WTC11 (cell line): Measurements from ENCODE around the gene MRTFB. TPM values are rescaled to one million over a fixed set of nuclear protein-coding genes. Genes with fewer than 3 reads are reported as not detected.
A peak's percentile ranks its signal among the peaks of the same experiment; 100 is the strongest.

ENCODE experiments used
- ATAC-seq: fragments of 200-7000 bp; cut with Tn5 transposase; 2 replicates; pipeline ENCODE4 v1.10.0; 2021; ENCODE audit warnings: mild to moderate bottlenecking, moderate library complexity
- CTCF ChIA-PET: fragments of 300-600 bp; sonication (Branson Sonifier 250); formaldehyde crosslinking; loops from one replicate; lab custom pipeline; 2021; ENCODE audit warnings: antibody characterized with exemption; lab: Charles Lee
- POLR2A ChIA-PET: fragments of 350-600 bp; sonication (Branson Sonifier 250); formaldehyde crosslinking; loops from one replicate; lab custom pipeline; 2021; ENCODE audit warnings: antibody characterized with exemption; lab: Charles Lee
- DNase-seq: peaks from one replicate; pipeline ENCODE4 v3.0.0; 2021; ENCODE audit warnings: low spot score
- H3K27ac Mint-ChIP-seq: 2 replicates; pipeline ENCODE4 v1.8.0; 2021; ENCODE audit warnings: mixed read lengths
- H3K27me3 Mint-ChIP-seq: 2 replicates; pipeline ENCODE4 v1.8.0; 2021; ENCODE audit warnings: low read depth, mild to moderate bottlenecking, moderate library complexity, mixed read lengths
- H3K36me3 Mint-ChIP-seq: 2 replicates; pipeline ENCODE4 v1.8.0; 2021; ENCODE audit warnings: mixed read lengths
- H3K4me1 Mint-ChIP-seq: 2 replicates; pipeline ENCODE4 v1.8.0; 2022; ENCODE audit warnings: mixed read lengths
- H3K4me3 Mint-ChIP-seq: 2 replicates; pipeline ENCODE4 v1.8.0; 2021; ENCODE audit warnings: mild to moderate bottlenecking, moderate library complexity, mixed read lengths
- H3K9me3 Mint-ChIP-seq: 2 replicates; pipeline ENCODE4 v1.8.0; 2021; ENCODE audit warnings: mixed read lengths
- CBFB ChIP-seq: sonication (generic); formaldehyde crosslinking; IDR thresholded peaks from 2 replicates; pipeline ENCODE4 v1.8.1; 2022; ENCODE audit warnings: mild to moderate bottlenecking, low read depth, missing genetic modification reagents
- EMX1 ChIP-seq: fragments of 250-450 bp; sonication (Bioruptor Pico); IDR thresholded peaks from 2 replicates; pipeline ENCODE4 v1.8.0; 2021; ENCODE audit warnings: mild to moderate bottlenecking
- ETV6 ChIP-seq: sonication (generic); formaldehyde crosslinking; IDR thresholded peaks from 2 replicates; pipeline ENCODE4 v1.8.1; 2022; ENCODE audit warnings: mild to moderate bottlenecking, missing genetic modification reagents
- FOXP1 ChIP-seq: sonication (generic); formaldehyde crosslinking; IDR thresholded peaks from 2 replicates; pipeline ENCODE4 v1.8.0; 2022; ENCODE audit warnings: missing genetic modification reagents, mild to moderate bottlenecking, moderate library complexity, borderline replicate concordance
- KAT7 ChIP-seq: sonication (generic); formaldehyde crosslinking; IDR thresholded peaks from 2 replicates; pipeline ENCODE4 v1.8.1; 2023; ENCODE audit warnings: missing genetic modification reagents, mild to moderate bottlenecking, borderline replicate concordance
- NFE2L1 ChIP-seq: sonication (generic); formaldehyde crosslinking; IDR thresholded peaks from 2 replicates; pipeline ENCODE4 v1.8.1; 2023; ENCODE audit warnings: missing genetic modification reagents
- RELA ChIP-seq: sonication (generic); formaldehyde crosslinking; IDR thresholded peaks from 2 replicates; pipeline ENCODE4 v1.8.1; 2022; ENCODE audit warnings: missing genetic modification reagents, mild to moderate bottlenecking, borderline replicate concordance
- ZNF232 ChIP-seq: sonication (generic); formaldehyde crosslinking; IDR thresholded peaks from 2 replicates; pipeline ENCODE4 v1.8.0; 2022; ENCODE audit warnings: mild to moderate bottlenecking, missing genetic modification reagents
- ZNF423 ChIP-seq: fragments of 250-450 bp; sonication (Bioruptor Pico); IDR thresholded peaks from 2 replicates; pipeline ENCODE4 v2.1.2; 2022; ENCODE audit warnings: mild to moderate bottlenecking, moderate library complexity
- total RNA-seq: library from RNA; stranded (reverse); gene quantifications from 3 replicates; pipeline ENCODE4 v1.2.3, GENCODE V29; 2021
- TF ChIP-seq, protein P1 (sequence below): sonication (generic); formaldehyde crosslinking; IDR thresholded peaks from 2 replicates; pipeline ENCODE4 v1.8.0; 2022; ENCODE audit warnings: missing genetic modification reagents
- TF ChIP-seq, protein P2 (sequence below): fragments of 250-450 bp; sonication (Bioruptor Pico); IDR thresholded peaks from 2 replicates; pipeline ENCODE4 v1.9.0; 2021; ENCODE audit warnings: mild to moderate bottlenecking, borderline replicate concordance
- TF ChIP-seq, protein P3 (sequence below): sonication (generic); formaldehyde crosslinking; IDR thresholded peaks from 2 replicates; pipeline ENCODE4 v1.8.0; 2023; ENCODE audit warnings: mild to moderate bottlenecking, missing genetic modification reagents
- TF ChIP-seq, protein P4 (sequence below): fragments of 250-450 bp; sonication (Bioruptor Pico); IDR thresholded peaks from 2 replicates; pipeline ENCODE4 v1.9.0; 2021; ENCODE audit warnings: moderate library complexity, mild to moderate bottlenecking, inconsistent platforms, borderline replicate concordance
- TF ChIP-seq, protein P5 (sequence below): sonication (generic); formaldehyde crosslinking; IDR thresholded peaks from 2 replicates; pipeline ENCODE4 v1.8.0; 2023; ENCODE audit warnings: missing genetic modification reagents
- TF ChIP-seq, protein P6 (sequence below): sonication (generic); formaldehyde crosslinking; IDR thresholded peaks from 2 replicates; pipeline ENCODE4 v1.8.1; 2023; ENCODE audit warnings: mild to moderate bottlenecking, missing genetic modification reagents, moderate library complexity

The MRTFB gene
- total RNA-seq, 1 experiment from 2014 or later: 30.8 TPM

DNA sequence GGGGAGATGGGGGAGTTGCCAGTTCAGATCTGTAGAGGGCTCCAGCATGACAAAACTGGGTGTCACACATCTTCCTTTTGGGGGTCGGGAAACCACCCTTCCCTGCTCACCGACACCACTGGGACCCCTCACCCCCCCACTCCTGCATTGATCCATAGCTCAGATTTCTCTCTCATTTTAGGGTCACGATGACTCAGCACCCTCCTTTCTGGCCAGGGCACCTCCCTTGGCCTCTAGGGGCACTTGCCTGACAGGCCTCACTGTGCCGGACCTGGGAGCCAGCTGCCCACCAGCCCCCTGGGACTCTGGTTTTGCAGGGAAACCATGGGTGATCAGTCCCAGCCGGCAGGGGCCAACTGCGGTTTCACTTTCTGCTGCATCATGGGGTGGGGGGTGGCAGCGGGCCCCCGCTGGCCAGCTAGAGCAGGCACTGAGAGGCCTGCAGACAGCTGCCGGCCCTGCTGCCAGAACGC lies 239.4 kb downstream of the MRTFB start:
- peak; percentile 47 for ATAC-seq
- TF ChIP-seq, protein P1, sequence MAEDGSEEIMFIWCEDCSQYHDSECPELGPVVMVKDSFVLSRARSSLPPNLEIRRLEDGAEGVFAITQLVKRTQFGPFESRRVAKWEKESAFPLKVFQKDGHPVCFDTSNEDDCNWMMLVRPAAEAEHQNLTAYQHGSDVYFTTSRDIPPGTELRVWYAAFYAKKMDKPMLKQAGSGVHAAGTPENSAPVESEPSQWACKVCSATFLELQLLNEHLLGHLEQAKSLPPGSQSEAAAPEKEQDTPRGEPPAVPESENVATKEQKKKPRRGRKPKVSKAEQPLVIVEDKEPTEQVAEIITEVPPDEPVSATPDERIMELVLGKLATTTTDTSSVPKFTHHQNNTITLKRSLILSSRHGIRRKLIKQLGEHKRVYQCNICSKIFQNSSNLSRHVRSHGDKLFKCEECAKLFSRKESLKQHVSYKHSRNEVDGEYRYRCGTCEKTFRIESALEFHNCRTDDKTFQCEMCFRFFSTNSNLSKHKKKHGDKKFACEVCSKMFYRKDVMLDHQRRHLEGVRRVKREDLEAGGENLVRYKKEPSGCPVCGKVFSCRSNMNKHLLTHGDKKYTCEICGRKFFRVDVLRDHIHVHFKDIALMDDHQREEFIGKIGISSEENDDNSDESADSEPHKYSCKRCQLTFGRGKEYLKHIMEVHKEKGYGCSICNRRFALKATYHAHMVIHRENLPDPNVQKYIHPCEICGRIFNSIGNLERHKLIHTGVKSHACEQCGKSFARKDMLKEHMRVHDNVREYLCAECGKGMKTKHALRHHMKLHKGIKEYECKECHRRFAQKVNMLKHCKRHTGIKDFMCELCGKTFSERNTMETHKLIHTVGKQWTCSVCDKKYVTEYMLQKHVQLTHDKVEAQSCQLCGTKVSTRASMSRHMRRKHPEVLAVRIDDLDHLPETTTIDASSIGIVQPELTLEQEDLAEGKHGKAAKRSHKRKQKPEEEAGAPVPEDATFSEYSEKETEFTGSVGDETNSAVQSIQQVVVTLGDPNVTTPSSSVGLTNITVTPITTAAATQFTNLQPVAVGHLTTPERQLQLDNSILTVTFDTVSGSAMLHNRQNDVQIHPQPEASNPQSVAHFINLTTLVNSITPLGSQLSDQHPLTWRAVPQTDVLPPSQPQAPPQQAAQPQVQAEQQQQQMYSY (CRISPR knock-in tag): no peak
- TF ChIP-seq EMX1 (CRISPR knock-in tag): no peak
- TF ChIP-seq, protein P2, sequence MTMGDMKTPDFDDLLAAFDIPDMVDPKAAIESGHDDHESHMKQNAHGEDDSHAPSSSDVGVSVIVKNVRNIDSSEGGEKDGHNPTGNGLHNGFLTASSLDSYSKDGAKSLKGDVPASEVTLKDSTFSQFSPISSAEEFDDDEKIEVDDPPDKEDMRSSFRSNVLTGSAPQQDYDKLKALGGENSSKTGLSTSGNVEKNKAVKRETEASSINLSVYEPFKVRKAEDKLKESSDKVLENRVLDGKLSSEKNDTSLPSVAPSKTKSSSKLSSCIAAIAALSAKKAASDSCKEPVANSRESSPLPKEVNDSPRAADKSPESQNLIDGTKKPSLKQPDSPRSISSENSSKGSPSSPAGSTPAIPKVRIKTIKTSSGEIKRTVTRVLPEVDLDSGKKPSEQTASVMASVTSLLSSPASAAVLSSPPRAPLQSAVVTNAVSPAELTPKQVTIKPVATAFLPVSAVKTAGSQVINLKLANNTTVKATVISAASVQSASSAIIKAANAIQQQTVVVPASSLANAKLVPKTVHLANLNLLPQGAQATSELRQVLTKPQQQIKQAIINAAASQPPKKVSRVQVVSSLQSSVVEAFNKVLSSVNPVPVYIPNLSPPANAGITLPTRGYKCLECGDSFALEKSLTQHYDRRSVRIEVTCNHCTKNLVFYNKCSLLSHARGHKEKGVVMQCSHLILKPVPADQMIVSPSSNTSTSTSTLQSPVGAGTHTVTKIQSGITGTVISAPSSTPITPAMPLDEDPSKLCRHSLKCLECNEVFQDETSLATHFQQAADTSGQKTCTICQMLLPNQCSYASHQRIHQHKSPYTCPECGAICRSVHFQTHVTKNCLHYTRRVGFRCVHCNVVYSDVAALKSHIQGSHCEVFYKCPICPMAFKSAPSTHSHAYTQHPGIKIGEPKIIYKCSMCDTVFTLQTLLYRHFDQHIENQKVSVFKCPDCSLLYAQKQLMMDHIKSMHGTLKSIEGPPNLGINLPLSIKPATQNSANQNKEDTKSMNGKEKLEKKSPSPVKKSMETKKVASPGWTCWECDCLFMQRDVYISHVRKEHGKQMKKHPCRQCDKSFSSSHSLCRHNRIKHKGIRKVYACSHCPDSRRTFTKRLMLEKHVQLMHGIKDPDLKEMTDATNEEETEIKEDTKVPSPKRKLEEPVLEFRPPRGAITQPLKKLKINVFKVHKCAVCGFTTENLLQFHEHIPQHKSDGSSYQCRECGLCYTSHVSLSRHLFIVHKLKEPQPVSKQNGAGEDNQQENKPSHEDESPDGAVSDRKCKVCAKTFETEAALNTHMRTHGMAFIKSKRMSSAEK (CRISPR knock-in tag): no peak
- no peak for TF ChIP-seq RELA (CRISPR knock-in tag)
- TF ChIP-seq KAT7 (CRISPR knock-in tag): no peak
- peak; percentile 93 for TF ChIP-seq ZNF423 (CRISPR knock-in tag)
- TF ChIP-seq, protein P3, sequence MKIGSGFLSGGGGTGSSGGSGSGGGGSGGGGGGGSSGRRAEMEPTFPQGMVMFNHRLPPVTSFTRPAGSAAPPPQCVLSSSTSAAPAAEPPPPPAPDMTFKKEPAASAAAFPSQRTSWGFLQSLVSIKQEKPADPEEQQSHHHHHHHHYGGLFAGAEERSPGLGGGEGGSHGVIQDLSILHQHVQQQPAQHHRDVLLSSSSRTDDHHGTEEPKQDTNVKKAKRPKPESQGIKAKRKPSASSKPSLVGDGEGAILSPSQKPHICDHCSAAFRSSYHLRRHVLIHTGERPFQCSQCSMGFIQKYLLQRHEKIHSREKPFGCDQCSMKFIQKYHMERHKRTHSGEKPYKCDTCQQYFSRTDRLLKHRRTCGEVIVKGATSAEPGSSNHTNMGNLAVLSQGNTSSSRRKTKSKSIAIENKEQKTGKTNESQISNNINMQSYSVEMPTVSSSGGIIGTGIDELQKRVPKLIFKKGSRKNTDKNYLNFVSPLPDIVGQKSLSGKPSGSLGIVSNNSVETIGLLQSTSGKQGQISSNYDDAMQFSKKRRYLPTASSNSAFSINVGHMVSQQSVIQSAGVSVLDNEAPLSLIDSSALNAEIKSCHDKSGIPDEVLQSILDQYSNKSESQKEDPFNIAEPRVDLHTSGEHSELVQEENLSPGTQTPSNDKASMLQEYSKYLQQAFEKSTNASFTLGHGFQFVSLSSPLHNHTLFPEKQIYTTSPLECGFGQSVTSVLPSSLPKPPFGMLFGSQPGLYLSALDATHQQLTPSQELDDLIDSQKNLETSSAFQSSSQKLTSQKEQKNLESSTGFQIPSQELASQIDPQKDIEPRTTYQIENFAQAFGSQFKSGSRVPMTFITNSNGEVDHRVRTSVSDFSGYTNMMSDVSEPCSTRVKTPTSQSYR (CRISPR knock-in tag): peak; percentile 58; the same call in 1 of the 2 replicates
- peak; percentile 98 for TF ChIP-seq NFE2L1 (CRISPR knock-in tag)
- TF ChIP-seq, all 79 proteins: peak for 3
- peak overlapping the region; percentile 4; the same call in 1 of the 2 replicates for H3K4me3 Mint-ChIP-seq
- no peaks in the 10 kb centered on the region for H3K27me3 Mint-ChIP-seq
- H3K36me3 Mint-ChIP-seq: peaks cover 4% of the 10 kb centered on the region; the same call in 1 of the 2 replicates
- peak; percentile 41 for DNase-seq
- peaks cover 60% of the 10 kb centered on the region for H3K4me1 Mint-ChIP-seq
- H3K27ac Mint-ChIP-seq: peak overlapping the region; percentile 95
- CTCF ChIA-PET: interaction anchor here (0.6 to 2.5 kb wide), 21 partner anchors 8 to 387 kb away, joined by 3 to 16 read pairs (median 4); no protein-coding TSS in a partner anchor
- POLR2A ChIA-PET: interaction anchor here (1.5 kb wide), 1 partner anchor 9 kb away, joined by 3 read pairs; no protein-coding TSS in a partner anchor
- no peaks in the 10 kb centered on the region for H3K9me3 Mint-ChIP-seq

DNA sequence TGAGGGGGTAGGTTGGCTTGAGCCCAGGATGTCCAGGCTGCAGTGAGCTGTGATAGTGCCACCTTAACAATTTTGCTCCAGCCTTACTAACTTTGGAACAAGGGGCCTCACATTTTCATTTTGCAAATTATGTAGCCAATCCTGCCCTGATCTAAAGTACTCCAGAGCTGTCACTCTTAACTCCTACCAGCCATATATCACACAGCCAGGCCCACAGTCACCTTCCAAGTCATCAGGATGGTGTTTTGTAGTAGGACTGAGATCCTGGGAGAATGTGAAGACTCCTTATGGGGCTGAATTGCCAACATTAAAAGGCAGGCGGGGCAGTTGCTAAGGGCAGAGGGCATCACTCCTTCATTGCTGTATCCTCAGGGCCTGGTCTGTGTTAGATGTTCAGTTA lies 243.0 kb downstream of the MRTFB start:
- Mint-ChIP-seq H3K27me3 (no peaks in the 10 kb centered on the region), H3K27ac (no peak overlapping the region), H3K36me3 (peaks cover 6% of the 10 kb centered on the region; the same call in 1 of the 2 replicates), H3K4me1 (peaks cover 27% of the 10 kb centered on the region), H3K4me3 (no peak overlapping the region), H3K9me3 (no peaks in the 10 kb centered on the region)
- POLR2A ChIA-PET: no interaction called here
- CTCF ChIA-PET: no interaction called here
- ATAC-seq (no peak), DNase-seq (no peak)
- TF ChIP-seq, protein P1 (CRISPR knock-in tag): no peak
- TF ChIP-seq ETV6 (CRISPR knock-in tag): no peak
- TF ChIP-seq CBFB (CRISPR knock-in tag): no peak
- no peak for TF ChIP-seq FOXP1 (CRISPR knock-in tag)
- TF ChIP-seq, protein P4, sequence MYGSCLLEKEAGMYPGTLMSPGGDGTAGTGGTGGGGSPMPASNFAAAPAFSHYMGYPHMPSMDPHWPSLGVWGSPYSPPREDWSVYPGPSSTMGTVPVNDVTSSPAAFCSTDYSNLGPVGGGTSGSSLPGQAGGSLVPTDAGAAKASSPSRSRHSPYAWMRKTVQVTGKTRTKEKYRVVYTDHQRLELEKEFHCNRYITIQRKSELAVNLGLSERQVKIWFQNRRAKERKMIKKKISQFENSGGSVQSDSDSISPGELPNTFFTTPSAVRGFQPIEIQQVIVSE (CRISPR knock-in tag): no peak
- no peak for TF ChIP-seq NFE2L1 (CRISPR knock-in tag)
- TF ChIP-seq, protein P5, sequence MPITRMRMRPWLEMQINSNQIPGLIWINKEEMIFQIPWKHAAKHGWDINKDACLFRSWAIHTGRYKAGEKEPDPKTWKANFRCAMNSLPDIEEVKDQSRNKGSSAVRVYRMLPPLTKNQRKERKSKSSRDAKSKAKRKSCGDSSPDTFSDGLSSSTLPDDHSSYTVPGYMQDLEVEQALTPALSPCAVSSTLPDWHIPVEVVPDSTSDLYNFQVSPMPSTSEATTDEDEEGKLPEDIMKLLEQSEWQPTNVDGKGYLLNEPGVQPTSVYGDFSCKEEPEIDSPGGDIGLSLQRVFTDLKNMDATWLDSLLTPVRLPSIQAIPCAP (CRISPR knock-in tag): no peak
- TF ChIP-seq ZNF232 (CRISPR knock-in tag): no peak
- TF ChIP-seq, protein P6, sequence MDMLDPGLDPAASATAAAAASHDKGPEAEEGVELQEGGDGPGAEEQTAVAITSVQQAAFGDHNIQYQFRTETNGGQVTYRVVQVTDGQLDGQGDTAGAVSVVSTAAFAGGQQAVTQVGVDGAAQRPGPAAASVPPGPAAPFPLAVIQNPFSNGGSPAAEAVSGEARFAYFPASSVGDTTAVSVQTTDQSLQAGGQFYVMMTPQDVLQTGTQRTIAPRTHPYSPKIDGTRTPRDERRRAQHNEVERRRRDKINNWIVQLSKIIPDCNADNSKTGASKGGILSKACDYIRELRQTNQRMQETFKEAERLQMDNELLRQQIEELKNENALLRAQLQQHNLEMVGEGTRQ (CRISPR knock-in tag): no peak
